HG03432 (cell line): ENCODE measurements around the gene JDP2.
"Not testable (repeated sequence)": the region's sequence is repeated elsewhere in the genome, so short reads cannot be mapped to it uniquely, and the experiment has no call there.

ENCODE experiments used
- ATAC-seq: cut with Tn5 transposase; IDR thresholded peaks from one replicate; pipeline ENCODE4 v1.9.1; 2021; ENCODE audit warnings: mild to moderate bottlenecking, moderate library complexity; ENCODE audit not compliant: unreplicated experiment

Gene JDP2

GRCh38 chr14:75454963-75455546 is 27.2 kb downstream of the JDP2 start:
- ATAC-seq: no peak

DNA sequence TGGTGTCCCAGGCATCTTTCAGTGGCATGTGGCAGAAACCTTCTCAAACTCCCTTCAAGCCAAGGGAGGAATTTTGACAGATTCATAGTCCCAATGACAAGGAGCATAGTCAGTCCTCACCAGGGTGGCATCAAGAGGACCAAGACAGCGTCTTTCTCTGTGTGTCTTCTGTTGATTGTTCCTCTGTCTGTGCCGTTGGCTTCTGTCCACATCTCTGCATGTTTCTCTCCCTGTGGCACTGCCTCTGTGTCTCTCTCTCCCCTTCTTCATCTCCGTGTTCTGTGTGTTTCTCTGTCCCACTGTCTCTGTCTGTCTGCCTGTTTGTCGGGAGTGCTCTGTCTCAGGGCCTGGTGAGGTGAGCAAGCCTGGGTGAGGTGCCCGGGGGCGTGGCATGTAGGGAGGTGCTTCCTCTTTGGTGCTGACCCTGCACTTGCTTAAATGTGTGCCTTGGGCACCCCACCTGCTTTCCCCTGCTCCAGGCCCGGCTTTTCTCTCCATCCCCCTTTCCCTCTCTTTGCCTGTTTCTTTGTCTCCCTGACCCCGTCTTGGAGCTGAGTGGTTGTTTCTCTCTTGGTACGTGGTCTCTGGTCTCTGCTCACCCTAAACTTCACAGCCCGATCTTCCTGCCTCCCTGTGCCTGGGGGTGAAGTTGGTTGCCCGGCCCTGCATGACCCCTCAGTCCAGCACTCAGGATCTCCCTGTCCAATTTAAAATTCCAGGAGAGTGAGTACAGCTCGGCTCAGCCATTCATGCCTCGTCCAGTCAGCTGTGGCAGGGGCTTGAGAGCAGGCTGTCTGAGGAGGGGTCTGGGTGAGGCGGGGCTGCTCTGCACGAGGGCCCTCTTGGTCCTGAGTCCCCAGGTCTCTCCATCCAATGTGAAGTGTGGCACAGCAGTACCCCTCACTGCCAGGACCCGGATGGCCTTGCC is 28.5 kb downstream of the JDP2 start:
- no peak for ATAC-seq

DNA sequence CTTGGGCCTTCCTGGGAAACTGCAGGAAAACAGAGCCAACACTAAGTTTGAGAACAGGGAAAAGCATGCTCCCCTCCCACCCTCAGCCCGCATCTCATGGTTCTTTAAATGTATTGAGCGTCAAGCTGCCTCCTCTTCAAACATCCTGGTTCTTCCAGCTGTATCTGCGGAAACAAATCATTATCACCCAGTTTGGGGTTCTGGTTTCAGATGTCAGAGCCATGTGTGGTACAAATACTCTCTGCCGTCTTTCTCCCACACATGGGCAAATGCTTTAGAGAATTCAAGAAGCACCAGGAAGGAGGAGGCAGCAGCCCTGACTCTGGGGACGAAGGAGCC is 29.1 kb downstream of the JDP2 start:
- no peak for ATAC-seq

DNA sequence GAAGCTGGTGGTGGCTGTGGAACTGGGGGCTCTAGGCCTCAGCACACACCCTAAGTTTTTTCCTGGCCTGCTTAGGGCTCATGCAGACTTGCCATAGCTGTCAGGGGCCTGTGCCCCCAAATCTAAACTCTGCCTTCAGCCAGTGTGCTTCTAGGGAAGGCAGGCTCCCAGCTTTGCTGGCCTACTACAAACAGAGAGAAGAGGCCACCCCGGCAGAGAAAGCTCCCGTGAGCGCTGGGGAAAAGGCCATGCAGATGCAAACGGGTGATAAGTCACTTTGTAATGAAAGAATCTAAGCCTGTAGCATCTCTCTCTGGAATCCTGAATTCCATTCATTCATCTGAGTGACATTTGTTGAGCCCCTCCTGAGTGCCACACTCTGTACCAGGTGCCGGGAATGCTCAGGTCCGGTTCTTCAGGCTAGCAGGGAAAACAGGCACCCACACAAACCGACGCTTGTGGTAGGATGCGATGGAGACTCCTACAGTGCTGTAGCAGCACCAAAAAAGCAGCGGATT is 29.9 kb downstream of the JDP2 start:
- ATAC-seq: no peak

DNA sequence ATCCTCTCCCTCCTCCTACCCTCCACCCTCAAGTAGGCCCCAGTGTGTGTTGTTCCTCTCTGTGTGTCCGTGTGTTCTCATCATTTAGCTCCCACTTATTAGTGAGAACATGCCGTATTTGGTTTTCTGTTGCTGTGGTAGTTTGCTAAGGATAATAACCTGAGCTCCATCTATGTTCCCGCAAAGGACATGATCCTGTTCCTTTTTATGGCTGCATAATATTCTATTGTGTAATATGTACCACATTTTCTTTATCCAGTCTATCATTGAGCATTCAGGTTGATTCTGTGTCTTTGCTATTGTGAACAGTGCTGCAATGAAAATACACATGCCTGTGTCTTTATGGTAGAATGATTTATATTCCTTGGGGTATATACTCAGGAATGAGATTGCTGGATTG is 30.5 kb downstream of the JDP2 start:
- no peak for ATAC-seq

DNA sequence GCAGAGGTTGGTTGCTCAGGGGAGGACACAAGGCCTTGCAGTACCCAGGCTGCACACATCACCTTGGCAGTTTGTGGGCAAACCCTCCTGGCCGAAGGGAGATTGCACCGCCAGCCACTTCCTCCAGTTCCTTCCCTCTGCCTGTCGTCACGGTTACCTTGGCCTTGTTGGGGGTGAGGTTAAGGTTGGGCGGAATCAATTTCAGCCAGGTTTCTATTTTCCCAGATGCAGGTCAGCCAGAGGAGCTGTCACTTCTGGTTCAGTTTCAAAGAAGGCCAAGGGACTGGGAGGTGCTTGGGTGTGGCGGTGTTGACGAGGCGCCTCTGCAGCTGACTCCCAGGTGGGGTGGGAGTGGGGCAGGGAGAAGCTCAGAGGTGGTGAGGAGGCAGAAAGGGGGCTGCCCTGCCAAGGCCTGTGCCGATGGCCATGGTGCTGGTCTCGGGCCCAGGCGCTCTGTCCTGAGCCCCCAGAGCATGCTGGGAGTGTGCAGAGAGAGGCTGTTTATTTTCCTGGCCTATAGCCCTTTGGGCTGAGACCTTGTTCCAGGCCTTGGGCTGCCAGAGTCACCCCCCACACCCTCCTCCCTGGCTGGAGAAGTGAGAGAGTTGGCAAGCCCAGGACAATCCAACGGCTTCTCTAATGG is 31.4 kb downstream of the JDP2 start:
- ATAC-seq: no peak

- no peak for ATAC-seq
Observed at GRCh38 chr14:75459791-75460190, 32.0 kb downstream of the JDP2 start.

GRCh38 chr14:75460394-75460793 is 32.6 kb downstream of the JDP2 start:
- ATAC-seq: no peak

GRCh38 chr14:75461303-75461702 is 33.5 kb downstream of the JDP2 start:
- ATAC-seq: no peak

- ATAC-seq: no peak
Observed at GRCh38 chr14:75461755-75462349, 34.0 kb downstream of the JDP2 start.

DNA sequence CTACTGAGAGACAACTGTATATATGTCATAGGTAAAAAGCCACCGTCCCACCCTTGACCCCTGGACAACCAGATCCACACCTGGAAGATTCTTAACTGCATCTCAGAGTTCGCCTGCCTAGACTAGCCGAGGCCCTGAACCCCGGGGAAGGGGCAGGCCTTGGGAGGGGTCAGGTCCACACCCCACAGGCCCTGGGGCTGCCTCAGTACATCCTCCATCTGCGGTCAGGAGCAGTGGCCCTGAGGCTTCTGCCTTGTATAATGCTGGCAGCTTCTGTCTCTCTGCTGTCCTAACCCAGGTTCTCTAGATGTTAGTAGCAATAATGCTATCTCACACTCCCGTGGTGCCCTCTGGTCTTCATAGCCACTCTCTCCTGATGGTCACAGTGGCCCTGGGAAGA is 36.8 kb downstream of the JDP2 start:
- ATAC-seq: no peak

DNA sequence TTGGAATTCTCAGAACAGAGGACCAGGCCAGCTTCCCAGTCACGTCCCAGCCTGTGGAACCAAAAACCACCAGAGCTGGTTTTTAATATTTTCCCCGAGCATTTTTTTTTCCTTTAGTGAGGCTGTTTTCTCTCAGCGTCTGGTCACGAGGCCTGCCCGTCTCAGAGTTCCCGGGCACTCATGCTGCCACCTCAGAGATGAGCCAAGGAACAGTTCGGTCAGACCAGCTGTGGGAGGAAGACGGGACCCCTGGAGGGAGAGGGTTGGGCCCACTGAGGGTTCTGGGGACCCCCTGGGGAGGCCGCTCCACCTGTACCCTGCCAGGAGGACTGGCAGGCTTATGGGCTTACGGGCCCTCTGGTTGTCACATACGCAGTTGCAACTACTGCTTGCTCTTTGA is 39.9 kb downstream of the JDP2 start:
- no peak for ATAC-seq

- ATAC-seq: no peak
Observed at GRCh38 chr14:75469164-75469563, 41.3 kb downstream of the JDP2 start.

DNA sequence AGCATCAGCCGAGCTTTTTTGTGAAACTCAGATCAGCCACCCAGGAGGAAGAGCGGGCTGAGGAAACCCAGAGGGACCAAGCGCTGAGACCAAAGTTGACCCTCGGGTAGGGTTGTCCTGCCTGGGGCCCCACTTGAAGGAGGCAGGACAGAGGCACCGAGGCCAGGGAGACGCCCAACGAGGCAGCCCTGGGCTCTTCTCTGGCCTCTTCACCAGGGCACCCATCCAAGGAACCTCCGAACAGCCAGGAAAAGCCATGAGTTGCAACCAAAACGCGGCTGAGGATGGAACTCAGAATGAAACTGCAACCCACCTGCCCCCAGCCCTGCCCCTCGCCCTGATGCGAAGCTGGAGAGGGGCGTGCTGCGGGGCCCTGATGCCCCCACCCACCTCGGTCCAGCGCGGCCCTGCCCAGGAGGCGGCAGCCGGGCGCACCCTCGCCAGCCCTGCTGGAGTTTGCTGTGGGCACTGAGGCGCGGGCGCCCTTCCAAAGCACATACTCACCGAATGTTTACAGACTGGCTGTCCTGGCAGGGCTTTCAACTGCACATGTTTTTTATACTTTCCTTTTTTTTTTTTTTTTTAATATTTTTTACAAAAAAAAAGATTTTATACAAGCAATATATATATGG is 41.9 kb downstream of the JDP2 start:
- no peak for ATAC-seq

- ATAC-seq: no peak
Observed at GRCh38 chr14:75470238-75470797, 42.5 kb downstream of the JDP2 start.

DNA sequence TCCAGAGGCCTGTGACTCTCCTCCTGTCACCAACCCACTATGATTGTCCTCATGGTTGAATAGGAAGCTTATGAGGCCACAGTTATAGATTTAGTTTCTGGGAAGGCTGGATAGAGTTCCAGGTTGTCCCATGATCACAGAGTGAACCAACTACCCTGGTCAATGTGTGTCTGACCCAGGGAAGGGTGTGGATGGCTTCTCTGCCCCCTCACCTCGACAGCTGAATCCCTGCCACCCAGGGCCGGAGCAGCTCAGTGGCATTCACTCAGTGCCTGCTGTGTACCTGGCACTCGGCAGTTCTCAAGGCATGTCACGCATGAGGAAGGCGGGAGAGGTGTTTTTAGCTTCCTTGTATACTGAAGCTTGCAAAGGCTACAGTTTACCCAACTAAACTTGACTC is 43.2 kb downstream of the JDP2 start:
- ATAC-seq: no peak

DNA sequence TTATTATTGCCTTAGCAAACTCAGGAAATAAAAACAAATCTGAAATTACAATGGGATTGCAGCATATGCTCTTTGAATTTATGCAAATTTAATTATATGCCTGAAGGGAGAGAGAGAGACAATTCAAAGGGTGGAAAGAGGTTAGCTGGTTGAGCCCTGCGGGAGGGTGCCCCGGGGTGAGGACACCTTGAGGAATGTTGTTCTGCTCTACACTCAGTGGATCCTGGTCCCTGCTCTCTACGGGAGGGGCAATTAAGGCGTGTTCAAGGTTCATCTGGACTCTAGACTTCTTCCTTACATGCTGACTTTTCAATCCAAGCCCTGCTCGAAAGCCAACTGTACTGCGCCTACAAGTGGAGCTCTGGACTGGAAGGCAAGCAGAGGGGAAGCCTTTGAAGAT is 46.3 kb downstream of the JDP2 start:
- not testable (repeated sequence) for ATAC-seq

- ATAC-seq: no peak
Observed at GRCh38 chr14:75476274-75476995, 48.6 kb downstream of the JDP2 start.

GRCh38 chr14:75477881-75478280 is 50.1 kb downstream of the JDP2 start:
- ATAC-seq: no peak
